NCI-H524 (cell line): ENCODE results near the gene GABRE.

Experiments used
- DNase-seq, 2 experiments: peaks; one replicate each; lab custom pipeline; 2025; lab: John Stamatoyannopoulos, UW

GABRE gene

DNA sequence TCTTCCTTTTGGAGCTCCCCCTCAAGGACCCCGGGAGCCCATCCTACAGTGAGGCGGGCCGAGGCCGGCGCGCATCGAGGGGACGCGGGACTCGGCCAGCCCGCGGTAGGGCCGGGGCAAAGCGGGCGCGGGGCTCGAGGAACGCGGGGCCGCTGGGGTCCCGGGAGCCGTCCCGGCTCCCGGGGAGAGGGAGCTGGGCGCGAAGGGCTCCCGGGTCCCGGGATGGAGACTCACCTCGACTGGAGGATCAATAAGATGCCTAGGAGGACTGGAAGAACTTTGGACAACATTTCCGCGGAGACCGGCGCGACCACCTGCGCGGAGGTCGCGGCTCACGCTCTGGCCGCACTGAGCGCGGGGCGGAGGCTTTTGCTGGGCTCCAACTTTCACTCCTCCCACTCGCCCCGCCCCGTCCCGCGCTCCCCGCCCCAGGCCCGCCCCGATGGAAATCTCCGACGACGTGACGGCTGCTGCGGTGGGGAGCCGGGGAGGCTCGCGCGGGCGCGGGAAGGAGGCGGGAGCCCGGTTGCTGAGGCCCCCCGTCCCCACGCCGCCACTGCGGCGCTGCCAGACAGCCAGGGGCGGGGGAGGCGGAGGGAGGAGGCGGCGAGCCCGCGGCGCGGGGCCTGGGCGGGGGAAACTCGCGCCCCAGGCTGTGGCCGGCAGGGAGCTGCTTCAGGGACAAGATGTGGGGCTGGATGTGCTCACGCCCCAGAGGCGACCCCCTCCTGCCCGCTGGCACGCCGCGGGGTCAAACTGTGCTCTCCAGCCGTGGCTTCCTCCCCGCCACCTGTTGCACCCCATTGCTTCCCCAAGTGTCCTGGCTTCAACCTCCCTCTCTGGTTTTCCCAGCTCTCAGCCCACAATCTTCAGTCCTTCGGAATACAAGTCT lies at the start of gene GABRE:
Gene GABRE, minus strand, starts transcription at position 341 of the 892 bp plus-strand sequence. Its CDS starts 51 bp downstream, at position 290.
- DNase-seq, result peak in 1 of 2 experiments; percentile 17

DNA sequence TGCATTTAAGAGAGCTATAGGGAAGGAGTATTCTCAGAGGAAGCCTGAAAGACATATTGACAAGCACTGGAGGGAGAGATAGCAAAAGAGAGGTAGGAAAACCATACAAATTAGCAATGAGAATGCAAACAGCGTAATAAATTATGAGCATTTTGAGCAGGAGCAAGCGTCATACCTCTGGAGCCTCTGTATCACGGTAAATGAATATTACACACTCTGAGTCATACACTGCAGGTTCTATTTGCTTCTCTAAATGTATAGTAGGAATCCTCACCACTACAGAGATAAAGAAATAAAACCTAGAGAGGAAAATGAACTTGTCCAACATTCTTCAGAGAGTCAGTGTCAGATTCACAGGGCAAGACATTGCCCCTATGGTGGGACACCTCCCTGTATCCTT lies 46.4 kb upstream of the GABRE start:
- DNase-seq, result no peak

DNA sequence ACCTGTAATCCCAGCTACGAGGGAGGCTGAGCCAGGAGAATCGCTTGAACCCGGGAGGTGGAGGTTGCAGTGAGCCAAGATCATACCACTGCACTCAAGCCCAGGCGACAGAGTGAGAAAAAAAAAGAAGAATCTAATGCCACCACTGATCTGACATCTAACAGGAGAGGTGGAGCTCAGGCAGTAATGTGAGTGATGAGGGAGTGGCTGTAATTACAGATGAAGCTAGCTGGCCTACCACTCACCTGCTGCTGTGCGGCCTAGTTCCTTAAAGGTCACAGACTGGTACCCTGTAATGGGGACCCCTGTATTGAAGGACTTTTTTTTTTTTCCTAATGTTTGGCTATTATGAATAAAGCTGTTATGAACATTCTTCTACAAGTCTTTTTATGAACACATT lies 25.3 kb upstream of the GABRE start:
- no peak for DNase-seq

DNA sequence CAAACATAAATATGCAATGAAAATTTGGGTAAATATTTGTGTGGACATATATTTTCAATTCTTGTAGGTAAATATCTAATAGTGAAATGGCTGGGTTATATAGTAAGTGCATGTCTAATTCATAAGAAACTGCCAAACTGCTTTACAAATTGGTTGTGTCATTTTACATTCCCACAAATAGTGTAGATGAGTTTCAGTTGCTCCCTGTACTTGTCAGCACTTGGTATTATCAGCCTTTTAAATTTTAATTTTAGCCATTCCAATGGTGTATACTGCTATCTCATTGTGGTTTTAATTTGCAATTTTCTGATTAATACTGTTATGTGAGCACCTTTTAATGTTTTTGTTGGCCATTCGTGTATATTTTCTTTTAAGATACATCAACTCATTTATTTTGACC lies 23.1 kb upstream of the GABRE start:
- no peak for DNase-seq

- no peak for DNase-seq
Observed at GRCh38 chrX:151996347-151996746, 21.9 kb upstream of the GABRE start.

DNA sequence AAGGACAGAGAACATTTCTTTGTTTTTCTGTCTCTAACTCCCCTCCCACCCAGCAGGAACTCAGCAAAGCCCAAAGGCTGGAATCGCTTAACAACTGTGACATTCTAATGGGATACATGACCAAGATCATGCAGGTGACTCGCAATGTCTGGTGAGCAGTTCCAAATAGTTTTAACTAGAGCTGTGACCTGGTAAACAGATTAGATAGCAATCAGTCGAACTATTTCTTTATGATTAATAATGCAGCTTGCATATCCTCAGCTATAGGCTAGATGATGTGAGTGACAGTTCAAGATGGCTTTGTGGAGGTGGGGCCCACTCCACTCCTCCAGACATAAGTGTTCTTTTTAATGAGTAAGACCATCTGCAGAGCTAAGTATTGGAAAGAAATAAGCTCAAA lies 20.0 kb upstream of the GABRE start:
- DNase-seq, result peak in 1 of 2 experiments; percentile 28

DNA sequence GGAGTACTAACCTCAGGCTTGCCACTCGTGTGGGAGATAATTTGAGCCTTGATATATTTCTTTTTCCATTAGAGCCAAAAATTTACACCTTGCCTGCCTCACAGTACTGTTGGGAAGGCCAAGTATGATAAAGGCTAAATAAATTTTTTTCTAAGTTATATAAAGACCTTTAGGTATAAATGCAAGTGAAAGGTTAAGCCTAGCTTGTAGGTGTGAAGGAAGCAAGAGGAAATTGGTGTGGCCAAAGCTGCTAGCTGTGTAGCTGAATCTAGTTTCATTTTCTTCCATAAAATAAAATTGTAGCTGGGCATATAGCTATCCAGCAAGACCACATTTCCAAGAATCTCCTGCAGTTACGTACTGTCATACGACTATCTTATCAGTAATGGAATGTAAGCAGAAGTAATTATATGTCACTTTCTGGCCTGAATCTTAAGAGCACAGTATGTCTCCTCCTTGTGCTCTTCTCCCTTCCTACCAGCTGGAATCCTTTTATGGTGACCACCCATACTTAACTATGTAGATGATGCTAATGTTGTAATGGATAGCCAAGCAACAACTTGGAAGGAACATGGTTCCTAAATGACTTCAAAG lies 14.3 kb upstream of the GABRE start:
- no peak for DNase-seq

DNA sequence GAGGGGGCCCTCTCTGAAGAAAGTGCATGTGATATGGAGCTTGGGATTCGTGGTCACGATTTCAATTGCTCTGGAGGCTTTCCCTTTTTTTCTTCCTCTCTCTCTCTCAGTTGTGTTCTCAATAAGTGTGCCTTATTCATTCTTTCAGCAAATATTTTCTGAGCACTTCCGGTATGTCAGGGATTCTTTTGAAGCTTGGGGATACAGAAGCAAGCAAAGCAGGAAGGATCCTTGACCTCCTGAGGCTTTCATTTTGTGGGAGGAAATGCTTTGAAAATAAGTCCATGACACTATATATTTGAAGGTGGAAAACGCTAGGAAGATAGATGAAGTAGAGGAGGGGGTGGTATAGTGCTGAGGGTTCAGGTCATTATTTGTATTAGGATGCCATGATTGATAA lies 12.6 kb upstream of the GABRE start:
- DNase-seq, result no peak

GRCh38 chrX:151985955-151986354 lies 11.5 kb upstream of the GABRE start:
- DNase-seq, result no peak

- DNase-seq, result no peak
Observed at GRCh38 chrX:151985531-151985930, 11.1 kb upstream of the GABRE start.

- DNase-seq, result no peak
Observed at GRCh38 chrX:151984902-151985301, 10.4 kb upstream of the GABRE start.

DNA sequence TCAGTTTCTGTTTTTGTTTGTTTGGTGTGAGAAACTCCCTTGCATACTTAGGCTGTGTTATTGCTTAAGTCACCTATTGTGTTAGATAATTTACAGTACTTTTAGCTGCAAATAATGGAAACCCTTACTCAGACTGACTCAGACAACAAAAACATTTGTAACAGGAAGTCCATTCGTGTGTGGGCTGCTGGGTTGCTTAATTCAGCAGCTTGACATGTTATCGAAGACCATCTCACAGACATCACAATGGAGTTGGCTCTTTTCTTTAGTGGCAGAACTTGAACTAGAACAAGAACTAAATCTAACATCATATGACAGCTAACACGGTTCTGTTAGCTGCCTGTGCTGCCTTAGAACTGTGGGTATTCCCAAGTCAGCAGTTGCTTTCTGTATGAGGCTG lies 9.9 kb upstream of the GABRE start:
- DNase-seq, result no peak

DNA sequence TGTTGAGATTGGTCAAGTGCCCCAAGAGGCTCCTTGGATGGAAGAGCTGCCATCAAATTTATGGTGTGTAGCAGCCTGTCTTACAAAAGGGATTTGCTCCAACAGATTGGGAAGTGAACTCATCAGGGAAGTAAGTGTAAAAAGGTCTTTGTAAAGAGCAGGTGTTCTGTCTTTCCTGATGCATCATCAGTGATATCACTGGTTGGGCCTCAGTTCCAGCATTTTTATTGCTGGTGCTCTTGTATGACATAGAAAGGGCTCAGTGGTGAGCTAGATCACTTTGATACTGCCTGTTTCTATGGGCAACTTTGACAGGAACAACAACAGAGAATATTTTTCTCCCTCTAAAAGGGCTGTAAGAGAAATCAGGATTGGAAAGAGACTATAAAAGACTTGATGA lies 8.7 kb upstream of the GABRE start:
- no peak for DNase-seq

- no peak for DNase-seq
Observed at GRCh38 chrX:151982222-151982621, 7.7 kb upstream of the GABRE start.

DNA sequence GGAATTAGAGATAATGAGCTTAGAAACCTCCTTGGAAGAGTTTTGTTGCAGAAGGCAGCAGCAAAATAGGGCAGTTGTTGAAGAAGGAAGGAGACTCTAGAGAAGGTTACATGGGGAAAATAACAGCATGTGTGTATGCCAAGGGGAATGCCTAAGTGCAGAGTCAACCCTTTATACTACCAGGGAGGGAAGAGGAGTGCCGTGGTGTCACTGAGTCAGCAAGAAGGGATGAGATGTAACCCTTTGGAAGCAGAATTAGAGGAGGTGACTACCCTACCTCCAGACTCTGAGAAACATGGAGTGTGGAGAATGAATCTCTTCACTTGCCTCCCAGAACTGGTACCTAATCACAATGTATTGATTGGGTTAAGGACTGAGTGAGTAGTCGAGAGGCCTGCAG lies 6.7 kb upstream of the GABRE start:
- no peak for DNase-seq

DNA sequence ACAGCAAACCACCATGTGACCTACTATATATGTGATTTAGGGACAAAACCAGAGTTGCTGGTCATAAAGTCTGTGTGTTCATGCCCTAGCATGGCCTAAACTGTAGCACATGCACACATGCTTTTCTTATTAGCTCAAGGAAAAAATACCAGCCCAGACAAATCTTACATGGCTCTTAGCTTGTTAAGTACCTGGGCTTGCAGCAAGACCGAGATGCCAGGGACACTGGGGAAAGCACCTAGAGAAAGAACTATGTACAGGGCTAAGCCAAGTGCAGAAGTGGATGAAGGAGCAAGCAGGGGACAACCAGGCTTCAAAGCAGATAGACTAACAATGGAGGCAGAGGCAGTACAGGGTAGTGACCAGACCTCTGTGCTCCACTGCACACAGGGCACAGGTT lies 3.4 kb upstream of the GABRE start:
- DNase-seq, result no peak

DNA sequence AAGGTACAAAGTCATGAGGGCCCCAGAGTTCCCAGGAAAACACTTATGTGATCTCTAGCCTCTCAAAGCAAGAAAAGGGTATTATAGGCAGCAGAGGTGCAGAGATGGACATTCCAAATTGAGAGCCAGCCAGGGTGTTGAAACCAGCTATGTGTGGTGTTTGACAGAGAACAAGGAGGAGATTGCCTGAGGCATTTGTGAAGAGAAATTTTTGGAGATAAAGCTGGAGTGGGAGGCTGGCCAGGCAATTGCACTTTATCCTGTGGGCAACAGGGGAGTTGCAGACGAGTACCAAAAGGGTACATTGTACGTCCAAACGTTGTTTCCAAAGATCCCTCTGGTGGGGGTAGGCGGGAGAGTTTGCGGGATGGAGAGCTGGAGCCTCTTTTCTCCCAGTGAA lies 2.5 kb upstream of the GABRE start:
- DNase-seq, result no peak

- no peak for DNase-seq
Observed at GRCh38 chrX:151975736-151976275, 1.3 kb upstream of the GABRE start.

- DNase-seq, result no peak
Observed at GRCh38 chrX:151975228-151975593, 735 bp upstream of the GABRE start.

- peak in 1 of 2 experiments; percentile 10 for DNase-seq
Observed at GRCh38 chrX:151973851-151974335, 583 bp downstream of the GABRE start.

DNA sequence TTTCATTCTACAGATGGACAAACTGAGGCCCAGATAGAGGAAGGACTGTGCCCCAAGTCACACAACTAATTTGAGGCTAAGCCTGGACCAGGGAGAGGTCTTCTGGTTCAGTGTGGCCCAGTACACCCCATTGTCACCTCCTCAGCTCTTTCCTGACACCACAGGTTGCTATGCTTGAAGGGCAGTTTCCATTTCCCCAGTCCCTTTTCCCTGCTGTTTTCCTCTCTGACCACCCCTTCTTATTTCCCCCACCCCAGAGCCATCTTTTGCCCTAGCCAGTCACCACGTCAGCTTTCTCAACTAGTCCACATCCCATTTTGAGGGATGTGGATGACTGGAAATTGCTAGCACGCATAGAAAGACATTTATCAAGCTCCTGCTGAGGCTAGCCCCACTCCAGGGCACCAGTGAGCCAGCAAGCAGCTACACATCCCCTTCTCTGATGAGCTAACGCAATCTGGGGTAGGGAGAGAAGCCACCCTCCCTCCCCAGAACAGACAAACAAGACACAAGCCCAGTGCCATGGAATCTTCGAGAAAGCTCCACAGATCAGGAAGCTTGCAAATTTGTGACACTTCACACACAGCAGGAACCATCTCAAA lies 1.3 kb downstream of the GABRE start:
- no peak for DNase-seq

- DNase-seq, result no peak
Observed at GRCh38 chrX:151970661-151971060, 3.8 kb downstream of the GABRE start.

DNA sequence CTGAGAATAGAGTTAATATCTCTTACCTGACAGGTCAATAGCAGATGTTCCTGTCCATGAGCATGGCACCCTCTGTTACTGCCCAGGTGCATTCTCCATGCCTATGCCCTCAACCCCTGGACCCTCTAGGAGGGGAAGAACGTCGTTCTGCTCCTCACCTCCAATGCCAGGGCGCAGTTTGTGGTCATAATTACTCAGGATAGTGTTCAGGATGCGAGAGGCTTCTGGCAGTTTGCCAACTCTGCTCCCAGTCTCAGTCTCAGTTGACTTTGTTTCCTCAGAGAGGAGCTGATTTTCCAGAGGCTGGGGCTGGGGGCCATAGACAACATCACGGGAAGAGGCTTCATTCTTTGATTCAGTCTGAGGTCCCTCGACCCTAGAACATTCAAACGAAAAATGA lies 4.4 kb downstream of the GABRE start:
- DNase-seq, result no peak
